MV-4-11 (cell line): ENCODE measurements around the gene RUNDC3A.
"Not testable (repeated sequence)": the region's sequence is repeated elsewhere in the genome, so short reads cannot be mapped to it uniquely, and the experiment has no call there.

Experiments used
- DNase-seq: peaks from one replicate; lab custom pipeline; 2025; lab: John Stamatoyannopoulos, UW

Gene RUNDC3A

DNA sequence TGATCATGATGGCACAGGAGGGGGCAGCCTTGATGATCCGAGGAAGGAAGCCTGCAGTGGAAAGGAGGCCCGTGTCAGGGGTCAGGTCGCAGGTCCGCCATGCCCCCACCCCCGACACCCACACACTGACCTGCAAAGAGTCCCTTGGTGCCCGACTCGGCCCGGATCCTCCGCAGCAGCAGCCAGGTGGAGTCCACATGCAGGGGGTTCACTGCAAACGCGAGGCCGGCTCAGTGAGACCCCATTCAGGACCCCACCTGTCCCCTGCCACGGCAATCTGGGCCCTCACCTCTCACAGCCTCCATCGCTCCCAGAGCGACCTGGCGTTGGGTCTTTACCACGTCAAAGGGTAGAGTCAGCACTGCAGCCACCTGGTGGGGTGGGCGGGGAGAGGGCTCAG lies 11.7 kb downstream of the RUNDC3A start:
- no peak for DNase-seq

DNA sequence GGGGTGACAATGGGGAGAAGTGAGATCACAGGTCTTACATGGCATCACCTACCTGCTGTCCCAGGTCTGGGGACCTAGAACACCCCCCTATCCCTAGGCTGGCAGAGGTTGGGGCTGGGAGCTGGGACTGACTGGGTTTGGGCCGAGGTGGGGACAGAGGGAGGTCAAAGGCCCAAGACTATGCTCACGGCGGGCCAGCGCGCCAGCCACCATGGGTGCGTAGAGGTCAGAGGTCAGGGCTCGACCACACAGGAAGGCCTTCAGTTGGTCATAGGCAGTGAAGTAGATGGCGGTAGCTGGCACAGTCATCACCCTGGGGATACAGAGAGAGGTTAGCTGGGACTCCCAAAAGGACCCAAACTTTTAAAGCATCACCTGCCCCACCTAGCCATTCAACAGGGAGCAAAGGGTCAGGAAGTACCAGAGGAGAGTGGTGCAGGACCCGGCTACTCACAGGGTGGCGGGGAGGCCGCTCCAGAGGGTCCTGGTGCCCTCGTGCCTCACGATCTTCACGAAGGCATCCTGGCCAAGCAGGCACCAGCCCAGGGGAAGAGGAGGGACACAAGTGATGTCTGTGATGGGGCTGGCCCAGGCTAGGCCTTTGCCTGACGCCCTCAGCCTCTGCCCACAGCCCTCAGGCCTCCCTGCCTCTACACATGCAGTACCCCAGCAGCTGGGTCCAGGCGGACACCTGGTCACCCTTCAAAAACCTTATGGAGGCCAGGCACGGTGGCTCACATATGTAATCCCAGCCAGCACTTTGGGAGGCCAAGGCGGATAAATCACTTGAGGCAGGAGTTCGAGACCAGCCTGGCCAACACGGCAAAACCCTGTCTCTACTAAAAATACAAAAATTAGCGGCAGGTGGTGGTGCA lies 13.1 kb downstream of the RUNDC3A start:
- no peak for DNase-seq

DNA sequence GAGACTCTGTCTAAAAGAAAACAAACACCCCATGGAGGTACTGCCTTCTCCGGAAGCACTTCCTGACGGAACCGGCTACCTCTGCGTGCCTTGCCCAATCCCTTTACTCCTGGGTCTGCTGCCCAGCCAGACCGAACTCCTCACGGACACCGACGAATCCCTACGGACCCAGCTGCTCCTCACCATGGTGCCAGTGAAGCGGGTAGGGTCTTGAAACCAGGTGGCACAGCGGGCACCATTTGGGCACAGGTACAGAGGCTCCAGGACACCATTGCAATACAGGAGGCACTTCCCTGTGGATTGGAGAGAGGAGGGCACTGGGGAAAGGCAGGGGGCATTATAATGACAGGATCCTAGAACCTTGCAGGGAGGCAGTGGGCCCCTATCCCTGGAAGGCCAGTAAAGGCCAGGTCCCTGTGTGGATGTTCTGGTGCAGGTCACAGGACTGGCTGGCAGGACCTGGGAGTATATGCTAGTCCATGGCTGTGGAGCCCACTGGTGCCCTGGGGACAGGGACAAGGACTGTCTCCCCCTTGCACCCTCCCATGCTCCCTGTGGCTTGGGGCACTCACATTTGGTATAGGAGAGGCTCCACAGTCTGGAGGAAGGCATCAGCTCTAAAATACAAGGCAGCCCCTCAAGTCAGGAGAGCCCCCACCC lies 14.0 kb downstream of the RUNDC3A start:
- no peak for DNase-seq

DNA sequence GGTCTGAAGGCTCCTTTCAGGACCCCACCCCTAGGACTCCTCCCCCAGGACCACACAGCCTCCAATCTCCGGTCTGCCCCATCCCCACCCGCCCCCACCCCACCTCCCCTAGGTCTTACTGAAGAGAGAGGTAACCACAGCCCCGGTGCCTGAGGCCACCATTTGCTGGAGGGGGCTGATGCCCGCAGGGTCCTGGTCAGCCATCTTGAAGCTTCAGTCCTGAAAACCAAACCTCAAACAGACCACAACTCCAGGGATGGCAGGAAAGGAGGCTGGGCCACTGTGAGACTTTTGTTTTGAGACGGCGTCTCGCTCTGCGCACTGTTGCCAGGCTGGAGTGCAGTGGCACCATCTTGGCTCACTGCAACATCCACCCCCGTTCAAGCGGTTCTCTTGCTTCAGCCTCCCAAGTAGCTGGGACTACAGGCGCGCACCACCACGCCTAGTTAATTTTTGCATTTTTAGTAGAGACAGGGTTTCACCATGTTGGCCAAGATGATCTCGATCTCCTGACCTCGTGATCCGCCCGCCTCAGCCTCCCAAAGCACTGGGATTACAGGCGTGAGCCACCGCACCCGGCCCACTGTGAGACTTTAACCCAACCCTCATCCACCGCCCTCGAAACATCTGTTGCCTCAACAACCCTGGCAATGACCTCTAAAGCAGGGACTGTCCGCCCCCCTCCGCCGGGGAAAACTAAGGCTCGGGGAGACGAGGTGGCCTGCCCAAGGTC lies 15.1 kb downstream of the RUNDC3A start:
- no peak for DNase-seq

DNA sequence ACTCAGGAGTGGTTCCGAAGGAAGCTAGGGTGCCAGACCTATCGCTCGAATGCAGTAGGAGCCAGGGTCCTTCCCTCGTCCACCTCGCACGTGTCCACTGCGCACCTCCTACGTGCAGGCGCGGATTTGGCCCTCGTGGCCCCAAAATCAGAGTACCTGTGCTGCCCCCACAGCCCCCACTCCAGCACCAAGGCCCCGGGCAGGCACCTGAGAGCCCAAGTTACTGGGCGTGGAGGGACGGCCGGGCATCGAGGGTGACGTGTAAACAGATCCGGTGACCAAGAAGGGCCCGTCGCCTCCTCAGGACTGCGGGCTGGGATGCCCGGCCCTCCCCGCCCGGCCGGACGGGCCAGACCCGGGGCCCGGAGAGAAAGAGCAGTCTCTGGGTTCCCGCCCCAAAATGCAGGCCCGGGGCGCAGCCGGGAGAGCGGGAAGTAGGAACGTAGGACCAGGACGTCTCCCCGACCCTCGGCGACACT lies 15.7 kb downstream of the RUNDC3A start:
- no peak for DNase-seq

DNA sequence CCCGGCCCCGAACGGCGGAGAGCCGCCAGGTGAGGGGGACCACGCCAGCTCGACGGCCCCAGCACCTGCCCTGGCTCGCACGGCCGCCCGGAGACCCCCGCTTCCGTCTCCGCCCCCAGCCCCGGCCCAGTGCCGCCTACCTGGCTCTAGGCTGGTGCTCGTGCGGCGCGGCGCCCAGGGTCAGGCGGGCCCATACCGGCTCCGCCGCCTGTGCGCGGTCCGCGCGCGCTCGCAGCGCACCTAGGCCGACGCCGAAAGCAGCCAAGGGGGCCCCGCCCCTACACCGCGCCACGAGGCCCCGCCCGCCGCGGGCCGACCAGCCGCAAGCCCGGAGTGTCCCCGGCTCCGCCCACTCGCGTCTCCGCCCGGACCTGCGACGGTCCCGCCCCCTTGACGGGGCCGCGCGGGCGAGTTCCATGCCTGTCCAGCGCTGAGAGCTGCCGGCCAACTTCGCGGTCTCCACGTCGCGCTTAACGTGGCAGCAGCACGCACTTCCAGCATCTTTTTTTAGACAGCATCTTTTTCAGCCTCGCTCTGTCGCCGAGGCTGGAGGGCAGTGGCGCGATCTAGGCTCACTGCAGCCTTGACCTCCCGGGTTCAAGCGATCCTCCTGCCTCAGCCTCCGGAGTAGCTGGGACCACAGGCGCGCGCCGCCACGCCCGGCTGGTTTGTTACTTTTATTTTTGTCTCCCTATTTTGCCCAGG lies 16.3 kb downstream of the RUNDC3A start, which contains the start of gene SLC25A39:
Gene SLC25A39 (minus strand): TSS at position 253 of the 705 bp plus-strand sequence. CDS start 1,261 bp downstream, outside the sequence.
- DNase-seq = peak; percentile 87

DNA sequence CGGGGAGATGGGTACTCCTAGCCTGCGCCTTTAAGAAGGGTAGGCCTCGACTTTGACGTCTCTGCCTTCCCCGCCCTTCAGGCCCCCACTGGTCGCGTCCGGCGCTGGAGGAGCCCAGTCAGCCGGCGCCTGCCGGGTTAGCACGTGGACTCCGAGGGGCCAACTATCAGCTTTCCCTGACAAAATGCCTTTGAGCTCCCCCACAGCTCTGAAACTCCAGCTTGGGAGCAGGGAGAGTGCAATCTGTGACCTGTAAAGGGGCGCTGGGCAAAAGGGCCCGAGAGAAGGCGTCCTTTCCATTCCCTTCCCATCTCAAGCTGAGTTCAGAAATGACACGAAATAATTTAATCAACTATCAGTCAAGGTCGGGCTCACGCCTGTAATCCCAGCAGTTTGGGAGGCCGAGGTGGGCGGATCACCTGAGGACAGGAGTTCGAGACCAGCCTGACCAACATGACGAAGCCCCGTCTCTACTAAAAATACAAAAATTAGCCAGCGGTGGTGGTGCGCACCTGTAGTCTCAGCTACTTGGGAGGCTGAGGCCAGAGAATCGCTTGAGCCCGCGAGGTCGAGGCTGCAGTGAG lies 18.6 kb downstream of the RUNDC3A start:
- DNase-seq = peak; percentile 94

DNA sequence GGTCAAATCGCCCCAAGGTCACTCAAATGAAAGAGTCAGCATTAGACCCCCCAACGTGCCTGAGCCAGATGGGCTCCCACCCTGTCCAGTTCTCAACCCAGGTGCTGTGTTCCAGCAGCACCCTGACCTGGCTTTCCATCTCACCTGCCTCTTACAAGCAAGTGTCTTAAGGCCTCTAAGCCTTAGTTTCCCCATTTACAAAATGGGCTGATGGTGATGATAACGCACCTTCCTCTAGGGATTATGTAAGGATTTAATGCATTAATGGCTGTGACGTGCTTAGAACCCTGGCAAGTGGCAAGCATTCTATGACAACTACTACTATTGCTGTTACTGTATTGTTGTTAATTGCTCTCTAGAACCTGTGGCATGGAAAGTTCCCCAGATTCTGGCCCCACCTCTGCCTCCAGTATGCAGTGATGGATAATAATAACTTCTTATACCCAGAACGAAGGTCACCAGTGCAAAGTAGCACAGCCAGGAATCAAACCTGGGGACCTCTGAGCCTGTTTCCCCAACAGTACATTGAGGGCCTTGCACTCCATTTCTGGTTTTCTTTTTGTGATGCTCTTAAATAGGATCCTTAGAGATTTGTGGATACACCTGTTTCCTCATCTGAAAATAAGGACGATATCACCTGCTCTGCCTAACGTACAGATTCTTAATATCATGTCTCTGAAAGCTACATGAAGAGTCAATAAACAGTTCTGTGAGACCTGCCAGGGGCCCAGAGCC lies 19.5 kb downstream of the RUNDC3A start:
- no peak for DNase-seq

DNA sequence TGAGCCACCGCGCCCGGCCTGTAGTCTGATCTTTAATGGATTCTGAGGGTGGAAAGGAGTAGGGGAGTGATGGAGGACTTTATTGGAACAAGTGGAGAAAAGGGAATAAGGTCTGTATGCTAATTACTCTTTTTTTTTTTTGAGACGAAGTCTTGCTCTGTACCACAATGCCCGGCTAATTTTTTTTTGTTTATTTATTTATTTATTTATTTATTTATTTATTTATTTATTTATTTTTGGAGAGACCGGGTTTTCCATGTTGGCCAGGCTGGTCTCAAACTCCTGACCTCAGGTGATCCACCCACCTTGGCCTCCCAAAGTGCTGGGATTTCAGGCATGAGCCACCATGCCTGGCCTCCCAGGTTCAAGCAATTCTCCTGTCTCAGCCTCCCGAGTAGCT lies 21.1 kb downstream of the RUNDC3A start:
- DNase-seq = not testable (repeated sequence)

DNA sequence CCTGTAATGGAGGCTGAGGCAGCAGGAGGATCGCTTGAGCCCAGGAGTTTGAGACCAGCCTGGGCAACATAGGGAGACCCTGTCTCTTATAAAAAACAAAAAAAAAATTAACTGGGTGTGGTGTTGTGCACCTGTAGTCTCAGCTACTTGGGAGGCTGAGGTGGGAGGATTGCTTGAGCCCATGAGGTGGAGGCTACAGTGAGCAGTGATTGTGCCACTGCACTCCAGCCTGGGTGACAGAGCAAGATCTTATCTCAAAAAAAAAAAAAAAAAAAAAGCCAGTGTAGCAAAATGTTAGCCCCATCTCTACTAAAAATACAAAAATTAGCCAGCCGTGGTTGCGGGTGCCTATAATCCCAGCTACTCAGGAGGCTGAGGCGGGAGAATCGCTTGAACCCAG lies 21.9 kb downstream of the RUNDC3A start:
- not testable (repeated sequence) for DNase-seq

DNA sequence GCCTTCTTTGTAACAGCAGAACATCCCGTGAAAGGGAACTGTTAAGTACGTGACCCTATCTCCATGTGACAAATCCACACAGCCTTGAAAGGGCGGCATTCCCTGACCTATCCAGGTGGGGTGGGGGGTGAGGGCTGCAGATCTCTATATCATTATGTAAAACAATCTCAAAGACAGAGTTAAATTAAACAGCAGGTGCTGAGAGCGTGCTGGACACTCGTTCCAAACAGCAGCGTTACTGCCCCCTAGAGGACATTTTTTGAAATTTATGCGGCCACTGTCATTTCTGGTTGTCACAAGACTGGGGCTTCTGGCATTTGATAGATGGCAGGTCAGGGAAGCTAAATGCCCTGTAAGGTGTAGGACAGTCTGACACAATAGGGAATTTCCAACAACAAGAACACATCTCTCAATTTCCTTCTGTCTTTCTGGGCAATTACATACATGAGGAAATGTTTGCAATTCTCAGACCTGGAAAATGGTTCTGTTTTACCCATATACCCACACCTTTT lies 22.9 kb downstream of the RUNDC3A start:
- peak; percentile 78 for DNase-seq

DNA sequence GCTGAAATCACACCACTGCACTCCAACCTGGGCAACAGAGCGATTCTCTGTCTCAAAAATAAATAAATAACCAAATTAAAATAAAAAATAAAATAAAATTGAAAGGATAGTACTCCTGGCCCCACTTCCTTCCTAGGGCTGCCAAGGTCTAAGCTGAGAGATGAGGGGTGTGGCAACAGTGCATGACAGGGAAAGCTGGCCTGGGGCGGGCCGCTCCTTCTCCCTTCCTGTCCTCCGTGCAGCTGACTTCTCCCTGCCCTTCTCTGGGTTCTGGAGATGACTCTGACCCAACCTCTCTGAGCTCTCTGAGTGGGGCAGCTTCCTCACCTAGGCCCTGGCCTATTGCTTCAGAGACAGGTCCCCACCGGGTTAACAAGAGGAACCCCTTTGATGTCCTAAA lies 25.0 kb downstream of the RUNDC3A start:
- DNase-seq = peak; percentile 52

DNA sequence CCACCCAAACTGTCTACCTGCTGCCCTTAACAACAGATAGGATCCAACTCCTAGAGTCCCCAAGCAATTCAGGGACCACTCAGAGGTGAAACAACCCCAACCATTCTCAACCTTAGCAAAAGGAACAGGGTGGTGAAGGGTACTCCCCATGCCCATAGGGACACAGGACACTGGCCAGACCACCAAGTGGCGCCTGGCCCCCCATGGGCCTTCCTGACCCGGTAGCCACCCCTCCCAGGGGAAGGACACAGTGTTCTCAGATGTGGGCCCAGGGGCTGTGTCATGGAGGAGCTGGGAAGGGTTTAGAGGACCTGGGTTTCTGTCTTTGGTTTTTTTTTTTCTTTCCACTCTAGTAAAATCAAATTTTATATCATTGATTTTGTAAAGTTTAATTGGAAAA lies 25.9 kb downstream of the RUNDC3A start:
- DNase-seq = no peak

DNA sequence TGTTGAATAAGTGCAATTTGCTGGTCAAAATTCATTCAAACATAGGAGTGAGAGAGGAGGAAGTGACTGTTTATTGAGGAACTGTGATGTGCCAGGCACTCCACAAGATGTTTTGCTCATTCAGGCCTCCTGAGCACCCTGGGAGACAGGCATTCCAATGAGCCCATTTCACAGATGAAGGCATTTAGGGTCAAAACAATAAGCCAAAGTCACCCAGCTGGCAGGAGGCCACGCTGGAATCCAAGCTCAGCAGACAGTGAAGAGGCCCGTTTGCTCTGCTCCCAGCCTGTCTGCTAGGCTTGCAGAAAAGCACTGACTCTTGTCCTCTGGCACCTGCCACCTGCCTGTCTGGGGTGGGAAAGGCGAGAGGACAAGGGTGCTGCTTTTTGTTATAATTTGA lies 26.3 kb downstream of the RUNDC3A start:
- DNase-seq = peak; percentile 64

DNA sequence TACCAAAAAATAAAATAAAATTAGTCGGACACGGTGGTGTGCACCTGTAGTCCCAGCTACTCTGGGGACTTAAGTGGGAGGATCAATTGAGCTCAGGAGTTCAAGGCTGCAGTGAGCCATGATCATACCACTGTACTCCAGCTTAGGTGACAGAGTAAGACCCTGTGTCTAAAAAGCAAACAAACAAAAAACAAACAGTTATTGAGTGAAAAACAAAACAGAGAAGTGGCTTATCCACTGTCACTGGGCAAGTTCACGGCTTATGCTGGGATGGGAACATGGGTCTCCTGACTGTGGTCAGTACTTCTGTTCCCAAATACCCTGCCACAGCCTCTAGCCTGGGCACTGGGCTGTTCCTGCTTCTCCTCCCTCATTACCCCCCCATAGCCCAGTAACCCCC lies 27.2 kb downstream of the RUNDC3A start:
- no peak for DNase-seq

DNA sequence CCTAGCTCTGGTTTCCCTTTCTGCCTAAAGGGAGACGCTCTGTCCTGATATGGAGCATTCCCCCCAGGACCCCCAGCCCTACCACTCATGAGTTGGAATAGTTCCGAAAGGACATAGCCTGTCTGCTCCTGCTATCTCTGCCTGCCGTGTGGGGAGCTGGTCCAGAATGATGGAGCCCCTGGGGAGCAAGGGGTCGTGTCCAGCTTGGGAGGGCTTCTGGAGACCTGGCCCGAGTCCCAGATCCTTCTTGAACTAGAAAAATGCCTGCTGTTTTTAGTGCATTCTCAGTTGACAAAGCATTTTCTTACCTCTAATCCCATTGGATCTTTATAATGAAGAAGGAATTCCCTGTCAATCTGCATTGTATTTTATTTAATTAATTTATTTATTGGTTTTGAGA lies 27.6 kb downstream of the RUNDC3A start:
- DNase-seq = no peak

DNA sequence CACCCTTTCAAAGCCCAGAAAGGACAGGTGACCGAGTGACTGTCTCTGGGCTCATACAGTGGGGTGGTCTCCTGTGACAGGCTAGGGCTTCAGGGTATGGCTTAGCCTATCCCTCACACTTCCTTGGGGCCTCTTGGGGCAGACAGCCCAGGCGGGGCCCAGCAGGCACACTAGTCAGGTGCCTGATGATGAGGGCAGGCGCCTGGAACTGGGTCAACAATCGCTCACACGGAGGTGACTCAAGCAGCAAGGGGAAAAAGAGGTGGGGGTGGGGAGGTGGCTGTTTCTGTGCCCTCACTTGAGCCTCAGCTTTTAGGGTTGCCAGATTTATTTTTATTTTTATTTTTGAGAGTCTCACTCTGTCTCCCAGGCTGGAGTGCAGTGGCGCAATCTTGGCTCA lies 30.3 kb downstream of the RUNDC3A start:
- no peak for DNase-seq

DNA sequence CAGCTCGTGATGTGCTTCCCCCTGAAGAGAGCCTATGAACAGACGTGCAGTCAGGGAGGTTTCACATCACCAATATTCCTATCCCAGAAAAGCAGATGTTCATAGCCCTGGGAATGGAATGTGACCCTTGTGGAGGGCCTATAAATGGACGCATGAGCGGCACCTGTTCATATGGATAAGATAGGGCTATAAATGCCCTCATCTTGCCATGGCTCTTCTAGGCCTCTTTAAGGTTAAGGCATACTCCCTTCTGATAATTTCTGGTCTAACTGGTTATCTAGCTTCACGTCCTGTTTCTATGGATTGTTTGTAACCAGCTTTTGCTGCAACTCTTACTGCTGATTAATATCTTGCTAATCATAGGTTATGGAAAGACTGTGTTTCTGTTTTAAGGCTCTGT lies 32.2 kb downstream of the RUNDC3A start:
- DNase-seq = not testable (repeated sequence)

DNA sequence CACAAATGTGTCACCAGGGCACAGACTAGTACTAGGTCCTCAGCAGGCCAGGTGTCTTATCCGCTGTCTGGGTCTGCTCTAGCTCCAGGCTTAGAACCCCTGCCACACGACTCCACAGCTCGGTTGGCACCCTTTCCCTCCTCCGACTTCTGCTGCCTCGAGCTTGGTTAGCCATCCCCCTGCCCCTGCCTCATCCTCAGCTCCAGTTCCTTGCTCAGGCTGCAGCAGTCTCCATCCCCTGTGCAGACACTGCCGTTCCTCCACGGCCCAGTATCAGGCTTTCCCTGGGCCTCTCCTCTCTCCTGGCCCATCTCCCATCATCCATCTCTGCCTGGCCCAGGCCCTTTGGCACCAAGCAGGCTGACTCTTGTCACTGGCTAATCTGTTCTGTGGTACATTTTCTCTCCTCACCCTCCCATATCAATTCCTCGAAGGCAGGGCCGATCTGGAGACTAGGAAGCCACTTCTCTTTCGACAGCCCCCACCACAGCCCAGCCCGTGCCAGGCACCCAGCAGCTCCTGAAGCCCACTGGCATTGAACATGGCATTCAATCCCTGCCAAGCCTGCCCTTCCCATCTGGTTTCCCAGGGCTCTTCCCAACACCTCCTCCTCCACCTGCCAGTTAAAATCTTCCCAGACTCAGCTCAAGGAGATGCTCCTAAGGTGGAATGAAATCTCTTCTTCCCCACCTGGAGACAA lies 35.3 kb downstream of the RUNDC3A start:
- DNase-seq = no peak

DNA sequence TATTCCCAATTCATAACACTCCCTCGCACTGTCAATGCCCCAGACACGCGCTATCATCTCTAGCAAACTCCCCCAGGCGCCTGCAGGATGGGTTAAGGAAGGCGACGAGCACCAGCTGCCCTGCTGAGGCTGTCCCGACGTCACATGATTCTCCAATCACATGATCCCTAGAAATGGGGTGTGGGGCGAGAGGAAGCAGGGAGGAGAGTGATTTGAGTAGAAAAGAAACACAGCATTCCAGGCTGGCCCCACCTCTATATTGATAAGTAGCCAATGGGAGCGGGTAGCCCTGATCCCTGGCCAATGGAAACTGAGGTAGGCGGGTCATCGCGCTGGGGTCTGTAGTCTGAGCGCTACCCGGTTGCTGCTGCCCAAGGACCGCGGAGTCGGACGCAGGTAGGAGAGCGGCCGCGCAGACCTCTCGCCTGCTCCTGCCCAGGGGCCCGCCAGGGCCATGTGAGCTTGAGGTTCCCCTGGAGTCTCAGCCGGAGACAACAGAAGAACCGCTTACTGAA lies 36.6 kb downstream of the RUNDC3A start, which contains the start of gene GRN:
Gene GRN (plus strand): TSS at position 364 of the 515 bp plus-strand sequence. CDS start 3,863 bp downstream, outside the sequence.
- peak; percentile 98 for DNase-seq
